Naive B cell (primary cell): ENCODE results near the gene P4HA2. TPM values are rescaled to one million over a fixed set of nuclear protein-coding genes. Genes with fewer than 3 reads are reported as not detected.

ENCODE experiments used
- ATAC-seq, 2 donors: fragments of 150-1000 bp; cut with Tn5 transposase; 2 replicates each; pipeline ENCODE4 v1.10.0; 2021; ENCODE audit warnings: low read depth in 2 of 2, mild to moderate bottlenecking in 2 of 2, moderate library complexity in 2 of 2
- DNase-seq: peaks from one replicate; pipeline ENCODE4 v3.0.0; 2022
- H3K27ac Mint-ChIP-seq, 6 donors: one replicate each; pipeline ENCODE4 v1.8.0; 2020 to 2022; ENCODE audit warnings: mild to moderate bottlenecking in 6 of 6, mixed read lengths in 6 of 6, moderate library complexity in 5 of 6, inconsistent platforms in 2 of 6
- H3K27me3 Mint-ChIP-seq, 3 donors: one replicate each; pipeline ENCODE4 v1.8.0; 2021 to 2022; ENCODE audit warnings: mixed read lengths in 3 of 3, mild to moderate bottlenecking in 1 of 3
- H3K36me3 Mint-ChIP-seq, 2 donors: one replicate each; pipeline ENCODE4 v1.8.0; 2020 to 2022; ENCODE audit warnings: mixed read lengths in 2 of 2, inconsistent platforms in 1 of 2, mild to moderate bottlenecking in 1 of 2
- H3K4me1 Mint-ChIP-seq, 3 donors: one replicate each; pipeline ENCODE4 v1.8.0; 2020 to 2022; ENCODE audit warnings: mixed read lengths in 3 of 3, inconsistent platforms in 1 of 3, mild to moderate bottlenecking in 1 of 3, moderate library complexity in 1 of 3
- H3K4me3 Mint-ChIP-seq, 8 donors: one replicate each; pipeline ENCODE4 v1.8.0; 2020 to 2022; ENCODE audit warnings: mild to moderate bottlenecking in 8 of 8, mixed read lengths in 8 of 8, moderate library complexity in 8 of 8, inconsistent platforms in 2 of 8
- H3K9me3 Mint-ChIP-seq, 7 donors: one replicate each; pipeline ENCODE4 v1.8.0; 2020 to 2022; ENCODE audit warnings: mixed read lengths in 7 of 7, mild to moderate bottlenecking in 5 of 7, inconsistent platforms in 2 of 7, moderate library complexity in 1 of 7
- polyA plus RNA-seq, 6 donors: library from polyadenylated mRNA; unstranded; fragments of 300-500 nt; fragmentation: Illumina TruSeq; gene quantifications; one replicate each; pipeline ENCODE4 v1.2.3, GENCODE V29; 2021; ENCODE audit warnings: low read depth in 6 of 6

P4HA2 gene
- polyA plus RNA-seq, 6 donors from 2014 or later: 0.45 to 0.73 TPM; not detected in 4

DNA sequence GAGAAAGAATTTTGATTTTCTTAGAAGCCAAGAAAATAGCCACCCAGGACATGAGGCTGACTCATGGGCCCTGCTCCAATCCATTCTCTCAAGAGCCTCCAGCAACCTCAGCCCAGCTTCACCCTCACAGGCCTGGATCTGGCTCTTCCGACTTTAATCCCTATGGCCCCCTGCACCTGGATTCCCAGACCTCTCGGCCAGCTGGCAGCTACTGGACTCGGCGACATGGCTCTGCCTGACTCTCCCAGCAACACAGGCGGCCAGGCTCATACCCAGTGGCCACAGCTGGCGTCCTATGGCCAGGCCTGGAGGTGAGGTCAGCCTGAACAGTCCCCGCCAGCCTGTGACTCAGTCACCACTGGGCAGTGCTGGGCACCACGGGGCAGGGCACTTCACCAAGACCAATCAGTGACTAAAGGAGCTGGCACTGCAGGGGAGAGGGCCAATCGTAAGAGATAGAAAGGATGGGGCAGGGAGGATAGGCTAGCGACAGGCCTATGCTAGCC is 23.6 kb upstream of the P4HA2 start:
- Mint-ChIP-seq H3K4me3 (no peak overlapping the region), H3K4me1 (peaks cover 0 to under 1% (median 0%) of the 10 kb centered on the region in 3 donors), H3K27ac (no peak overlapping the region), H3K36me3 (peaks cover 3 to 7% of the 10 kb centered on the region in 2 donors), H3K9me3 (peaks cover 0 to 17% (median 10%) of the 10 kb centered on the region in 7 donors), H3K27me3 (peaks cover 18 to 27% (median 24%) of the 10 kb centered on the region in 3 donors)
- DNase-seq (no peak), ATAC-seq (no peak)

DNA sequence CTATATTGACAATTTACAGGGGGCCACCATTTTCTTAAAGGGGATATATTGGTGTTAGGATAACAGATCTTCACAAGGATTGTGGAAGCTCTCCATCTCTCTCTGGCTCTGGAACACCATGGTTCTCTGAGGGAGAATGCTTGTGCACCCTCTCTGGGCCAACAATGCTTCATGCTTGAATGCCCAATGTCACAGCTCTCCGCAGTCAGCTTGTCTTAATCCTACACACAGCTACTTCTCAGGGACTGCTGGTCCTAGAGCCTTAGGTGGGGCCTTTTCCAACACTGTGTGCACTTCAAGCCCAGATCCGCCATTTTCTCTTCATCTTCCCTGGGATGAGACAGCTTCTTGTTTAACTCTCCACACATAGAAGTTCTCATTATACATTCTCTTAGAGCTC is 22.9 kb upstream of the P4HA2 start:
- Mint-ChIP-seq H3K9me3 (peaks cover 6 to 24% (median 17%) of the 10 kb centered on the region in 7 donors), H3K4me3 (no peak overlapping the region), H3K4me1 (no peaks in the 10 kb centered on the region), H3K36me3 (peaks cover 9 to 15% of the 10 kb centered on the region in 2 donors), H3K27ac (no peak overlapping the region), H3K27me3 (peaks cover 11 to 21% (median 17%) of the 10 kb centered on the region in 3 donors)
- DNase-seq (no peak), ATAC-seq (no peak)

DNA sequence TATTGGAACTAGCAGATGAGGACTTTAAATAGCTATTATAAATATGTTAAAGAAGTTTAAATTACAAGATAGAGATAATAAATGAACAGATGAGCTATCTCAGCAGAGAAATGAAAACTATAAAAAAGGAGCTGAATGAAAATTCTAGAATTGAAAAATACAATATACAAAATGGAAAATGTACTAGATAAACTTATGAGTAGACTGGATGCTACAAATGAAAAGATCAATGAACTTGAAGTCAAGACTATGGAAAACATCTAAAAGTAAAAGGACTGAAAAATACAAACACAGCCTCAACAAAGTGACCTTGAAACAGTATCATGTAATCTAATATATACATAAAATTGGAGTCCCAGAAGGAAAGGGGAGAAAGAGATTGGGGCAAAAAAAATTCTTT is 19.2 kb upstream of the P4HA2 start:
- Mint-ChIP-seq H3K27me3 (peaks cover 8 to 26% (median 17%) of the 10 kb centered on the region in 3 donors), H3K4me3 (no peak overlapping the region), H3K4me1 (no peaks in the 10 kb centered on the region), H3K9me3 (peaks cover 19 to 55% (median 40%) of the 10 kb centered on the region in 7 donors), H3K27ac (no peak overlapping the region), H3K36me3 (peaks cover 14 to 38% of the 10 kb centered on the region in 2 donors)
- ATAC-seq (no peak), DNase-seq (no peak)

DNA sequence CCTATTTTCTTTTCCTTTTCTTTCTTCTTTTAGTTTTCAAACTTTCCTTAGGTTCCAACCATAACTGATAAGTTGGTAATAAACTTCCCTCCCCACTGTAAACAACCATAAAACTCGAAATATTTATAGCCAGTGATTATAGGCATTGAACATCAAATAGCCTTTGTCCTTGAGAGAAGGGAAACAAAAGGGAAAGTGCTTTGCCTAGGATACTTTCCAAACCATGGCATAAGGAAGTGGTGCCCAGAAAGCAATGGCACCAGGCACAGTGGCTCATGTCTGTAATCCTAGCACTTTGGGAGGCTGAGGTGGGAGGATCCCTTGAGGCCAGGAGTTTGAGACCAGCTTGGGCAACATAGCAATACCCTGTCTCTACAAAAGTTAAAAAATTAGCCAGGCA is 17.9 kb upstream of the P4HA2 start:
- peaks cover 4 to 26% (median 8%) of the 10 kb centered on the region in 3 donors for H3K27me3 Mint-ChIP-seq
- no peak for DNase-seq
- ATAC-seq: no peak
- peaks cover 14 to 38% of the 10 kb centered on the region in 2 donors for H3K36me3 Mint-ChIP-seq
- no peaks in the 10 kb centered on the region for H3K4me1 Mint-ChIP-seq
- peak overlapping the region in 1 of 6 donors; percentile 68 for H3K27ac Mint-ChIP-seq
- H3K9me3 Mint-ChIP-seq: peaks cover 19 to 62% (median 42%) of the 10 kb centered on the region in 7 donors
- H3K4me3 Mint-ChIP-seq: no peak overlapping the region

DNA sequence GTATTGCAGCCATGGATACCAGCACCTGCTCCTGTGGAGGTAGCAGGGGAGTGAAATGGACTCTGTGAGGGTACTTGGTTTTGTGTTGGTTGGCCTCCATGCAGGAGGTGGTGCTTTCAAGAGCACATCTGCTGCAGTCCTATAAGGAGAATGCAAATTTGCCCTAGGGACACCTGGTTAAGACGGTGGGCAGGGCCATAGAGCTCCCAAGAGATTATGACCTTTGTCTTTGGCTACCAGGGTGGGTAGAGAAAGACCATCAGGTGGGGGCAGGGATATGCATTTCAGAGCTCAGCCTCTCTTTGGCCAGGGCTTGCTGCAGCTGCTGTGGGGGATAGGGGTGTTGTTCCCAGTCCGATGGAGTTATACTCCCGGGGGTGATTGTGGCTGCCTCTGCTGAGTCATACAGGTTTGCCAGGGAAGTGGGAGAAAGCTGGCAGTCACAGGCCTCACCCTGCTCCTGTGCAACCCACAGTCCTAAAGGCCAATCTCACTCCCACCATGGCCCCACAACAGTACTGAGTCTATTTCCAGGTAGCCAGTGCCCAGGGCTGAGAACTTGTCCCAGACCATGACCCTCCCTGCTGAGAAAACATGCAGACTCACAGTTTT is 15.8 kb upstream of the P4HA2 start:
- Mint-ChIP-seq H3K9me3 (peaks cover 19 to 67% (median 42%) of the 10 kb centered on the region in 7 donors), H3K27me3 (peaks cover 0 to 26% (median 8%) of the 10 kb centered on the region in 3 donors), H3K27ac (no peak overlapping the region), H3K4me3 (peak overlapping the region in 1 of 8 donors; percentile 13), H3K4me1 (no peaks in the 10 kb centered on the region), H3K36me3 (peaks cover 14 to 38% of the 10 kb centered on the region in 2 donors)
- no peak for DNase-seq
- ATAC-seq: no peak

DNA sequence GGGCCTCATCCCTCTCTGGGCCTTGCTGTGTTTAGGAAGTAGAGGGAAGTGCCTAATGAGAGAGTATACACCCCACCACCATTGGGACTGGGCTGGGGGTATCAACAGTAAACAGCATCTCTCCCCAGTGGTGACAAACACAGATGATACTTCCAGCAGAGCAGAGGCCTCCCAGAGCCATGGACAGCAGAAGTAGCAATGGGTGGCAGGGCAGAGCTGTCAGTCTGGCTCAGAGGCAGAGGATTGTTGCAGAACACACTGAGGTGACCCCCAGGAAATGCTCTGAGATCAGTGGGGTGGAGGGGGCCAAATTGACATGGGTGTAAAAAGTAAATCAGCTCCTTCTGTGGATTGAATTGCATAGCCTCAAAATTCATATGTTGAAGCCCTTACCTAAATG is 12.1 kb upstream of the P4HA2 start:
- Mint-ChIP-seq H3K4me1 (peaks cover 0 to 4% (median 0%) of the 10 kb centered on the region in 3 donors), H3K36me3 (peaks cover 4 to 16% of the 10 kb centered on the region in 2 donors), H3K27ac (no peak overlapping the region), H3K9me3 (peaks cover 8 to 43% (median 21%) of the 10 kb centered on the region in 7 donors), H3K27me3 (peaks cover 0 to 20% (median 8%) of the 10 kb centered on the region in 3 donors), H3K4me3 (no peak overlapping the region)
- DNase-seq: no peak
- ATAC-seq: no peak

DNA sequence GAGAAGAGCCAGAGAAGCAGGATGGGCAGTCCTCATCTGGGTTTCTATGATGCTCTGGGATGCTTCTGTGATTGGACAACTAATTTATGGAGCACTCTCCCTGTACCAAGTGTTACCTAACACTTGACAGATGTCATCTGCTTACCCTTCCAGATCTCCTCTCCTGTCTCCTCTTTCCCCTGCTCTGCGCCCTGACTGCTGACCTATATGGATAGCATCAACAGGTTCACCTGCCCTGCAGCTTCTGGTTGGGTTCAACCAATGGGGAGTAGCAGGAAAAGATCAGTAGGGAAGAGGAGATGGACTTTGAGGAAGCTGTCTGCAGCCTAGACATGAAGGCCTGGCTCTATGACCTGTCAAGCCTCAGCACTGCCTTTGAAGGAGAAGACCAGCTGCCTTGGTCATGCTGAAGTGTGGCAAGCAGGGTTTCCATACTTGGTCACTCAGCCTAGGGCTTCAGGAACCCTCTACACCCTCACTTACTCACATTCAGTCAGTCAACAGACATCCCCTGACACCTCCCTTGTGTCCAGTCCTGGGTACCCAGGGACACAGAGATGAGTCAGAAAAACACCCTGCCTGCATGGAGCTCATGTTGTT is 11.3 kb upstream of the P4HA2 start:
- H3K36me3 Mint-ChIP-seq: peaks cover 4 to 8% of the 10 kb centered on the region in 2 donors
- H3K4me1 Mint-ChIP-seq: peaks cover 0 to 4% (median 0%) of the 10 kb centered on the region in 3 donors
- no peak overlapping the region for H3K4me3 Mint-ChIP-seq
- no peak for DNase-seq
- peak overlapping the region in 1 of 6 donors; percentile 91 for H3K27ac Mint-ChIP-seq
- H3K27me3 Mint-ChIP-seq: peaks cover 0 to 13% (median 8%) of the 10 kb centered on the region in 3 donors
- H3K9me3 Mint-ChIP-seq: peaks cover 3 to 35% (median 15%) of the 10 kb centered on the region in 7 donors
- ATAC-seq: no peak

DNA sequence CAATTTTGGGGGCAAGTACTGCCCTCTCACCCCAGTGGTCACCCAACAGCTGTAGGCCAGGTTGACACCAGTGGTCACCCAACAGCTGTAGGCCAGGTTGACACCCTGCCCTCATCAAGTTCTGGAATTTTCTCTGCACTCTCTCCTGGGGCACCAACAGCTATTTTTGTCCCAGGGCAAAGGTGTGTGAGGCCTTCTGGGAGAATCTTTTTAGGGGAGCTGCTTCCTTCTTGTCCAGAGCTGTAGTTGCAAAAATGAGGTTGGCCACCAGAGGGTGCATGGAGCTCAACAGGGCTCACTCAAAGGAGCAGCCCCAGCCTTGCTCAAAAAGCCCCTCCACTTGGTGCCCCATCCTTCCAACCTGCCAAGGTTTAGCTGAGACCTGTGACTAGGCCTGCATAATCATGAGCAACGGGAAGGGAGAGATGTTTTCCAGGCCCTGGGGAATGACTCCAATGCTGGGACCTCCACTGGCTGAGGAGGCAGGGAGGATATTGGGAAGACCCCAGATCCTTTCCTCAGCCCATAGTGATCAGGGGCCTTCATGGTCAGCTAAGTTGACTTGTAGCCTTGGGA is 10.6 kb upstream of the P4HA2 start:
- Mint-ChIP-seq H3K27ac (no peak overlapping the region), H3K4me1 (peaks cover 0 to 4% (median 0%) of the 10 kb centered on the region in 3 donors), H3K27me3 (peaks cover 0 to 6% (median 6%) of the 10 kb centered on the region in 3 donors), H3K36me3 (peaks cover under 1% of the 10 kb centered on the region in 2 donors), H3K9me3 (peaks cover under 1 to 27% (median 10%) of the 10 kb centered on the region in 7 donors), H3K4me3 (peak overlapping the region in 1 of 8 donors; percentile 6)
- ATAC-seq (peak; percentile 78 to 91), DNase-seq (peak; percentile 55)

DNA sequence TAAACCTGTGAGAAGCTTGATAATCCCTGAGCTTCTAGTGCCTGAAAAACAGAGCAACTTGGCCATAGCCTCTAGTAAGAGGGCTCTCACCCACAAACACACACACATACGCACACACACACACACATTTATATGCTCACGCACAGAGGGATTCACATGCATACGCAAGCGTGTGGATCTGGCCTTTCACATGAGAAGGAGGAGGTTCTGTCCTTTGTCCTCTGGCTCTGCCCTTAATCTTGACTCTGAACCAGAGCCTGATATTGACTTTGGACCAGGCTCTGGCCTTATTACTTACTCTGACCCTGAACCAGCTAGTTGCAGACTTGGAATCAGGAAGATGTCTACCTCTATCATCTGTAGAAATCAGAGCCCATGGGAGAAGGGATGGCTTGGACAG is 10.0 kb upstream of the P4HA2 start:
- Mint-ChIP-seq H3K36me3 (no peaks in the 10 kb centered on the region), H3K9me3 (peaks cover 0 to 21% (median 6%) of the 10 kb centered on the region in 7 donors), H3K4me1 (peaks cover 0 to 4% (median under 1%) of the 10 kb centered on the region in 3 donors), H3K27ac (no peak overlapping the region), H3K4me3 (no peak overlapping the region), H3K27me3 (peaks cover 0 to 6% (median 5%) of the 10 kb centered on the region in 3 donors)
- DNase-seq (no peak), ATAC-seq (no peak)

DNA sequence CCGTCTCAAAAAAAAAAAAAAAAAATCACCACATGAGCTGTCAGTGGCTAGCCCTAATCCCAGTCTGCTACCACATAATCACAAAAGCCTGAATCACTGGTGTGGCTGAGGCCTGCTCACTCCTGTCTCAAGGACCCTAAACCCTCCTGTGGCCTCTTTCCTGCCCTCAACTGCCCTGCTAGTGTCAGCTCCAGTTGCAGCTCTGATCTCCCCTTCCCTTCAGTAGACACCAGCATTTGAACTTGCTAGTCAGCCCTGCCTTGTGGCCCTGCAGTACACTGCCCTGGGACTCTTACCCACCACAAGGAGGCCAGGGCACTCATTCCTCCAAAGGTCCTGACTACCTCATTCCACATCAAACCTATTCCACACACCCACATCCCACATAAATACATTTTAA is 9.5 kb upstream of the P4HA2 start:
- H3K4me1 Mint-ChIP-seq: peaks cover 0 to 4% (median 3%) of the 10 kb centered on the region in 3 donors
- H3K4me3 Mint-ChIP-seq: no peak overlapping the region
- peaks cover 0 to 9% (median 9%) of the 10 kb centered on the region in 3 donors for H3K27me3 Mint-ChIP-seq
- DNase-seq (no peak), ATAC-seq (no peak)
- no peaks in the 10 kb centered on the region for H3K36me3 Mint-ChIP-seq
- peak overlapping the region in 1 of 6 donors; percentile 74 for H3K27ac Mint-ChIP-seq
- H3K9me3 Mint-ChIP-seq: peaks cover 0 to 20% (median 2%) of the 10 kb centered on the region in 7 donors

DNA sequence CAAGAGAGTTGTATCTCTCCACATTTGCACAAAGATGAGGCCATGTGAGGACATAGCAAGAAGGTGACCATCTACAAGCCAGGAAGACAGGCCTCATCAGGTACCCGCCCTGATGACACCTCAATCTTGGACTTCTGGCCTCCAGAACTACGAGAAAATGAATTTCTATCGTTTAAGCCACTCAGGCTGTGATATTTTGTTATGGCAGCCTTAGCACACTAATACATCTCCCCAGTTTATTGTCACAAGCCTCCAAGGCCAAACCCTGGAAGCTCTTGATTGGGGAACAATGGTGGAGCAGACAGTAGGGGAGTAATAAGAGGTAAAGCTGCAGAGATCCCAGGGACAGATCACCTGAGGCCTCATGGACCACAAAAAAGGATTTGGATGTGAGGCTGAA is 7.7 kb upstream of the P4HA2 start:
- Mint-ChIP-seq H3K9me3 (peaks cover 0 to 2% (median 0%) of the 10 kb centered on the region in 7 donors), H3K4me3 (no peak overlapping the region), H3K27ac (no peak overlapping the region), H3K27me3 (peaks cover 0 to 9% (median 9%) of the 10 kb centered on the region in 3 donors), H3K36me3 (no peaks in the 10 kb centered on the region), H3K4me1 (peaks cover 6 to 15% (median 9%) of the 10 kb centered on the region in 3 donors)
- no peak for DNase-seq
- ATAC-seq: no peak

DNA sequence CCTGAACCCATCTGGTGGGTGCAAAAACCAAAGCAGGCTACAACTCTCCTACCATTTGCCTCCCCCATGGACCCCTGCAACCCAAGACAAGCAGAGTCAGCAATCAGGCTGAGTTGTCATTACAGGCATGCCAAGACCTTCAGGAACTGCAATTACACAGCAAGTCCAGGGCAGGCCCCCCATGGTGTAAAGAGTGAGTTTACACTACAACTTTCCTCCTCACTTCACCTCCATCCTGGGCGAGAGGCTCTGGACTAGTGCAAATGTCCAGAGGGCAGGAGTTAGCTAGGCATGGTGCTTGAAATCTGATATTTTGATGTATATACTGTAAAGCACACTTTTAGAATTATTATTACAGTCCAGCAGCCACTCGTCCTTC is 7.0 kb upstream of the P4HA2 start:
- H3K4me1 Mint-ChIP-seq: peaks cover 11 to 21% (median 13%) of the 10 kb centered on the region in 3 donors
- no peak overlapping the region for H3K27ac Mint-ChIP-seq
- no peak overlapping the region for H3K4me3 Mint-ChIP-seq
- DNase-seq (no peak), ATAC-seq (no peak)
- H3K27me3 Mint-ChIP-seq: peaks cover 0 to 10% (median 9%) of the 10 kb centered on the region in 3 donors
- no peaks in the 10 kb centered on the region for H3K36me3 Mint-ChIP-seq
- peaks cover 0 to under 1% (median 0%) of the 10 kb centered on the region in 7 donors for H3K9me3 Mint-ChIP-seq

DNA sequence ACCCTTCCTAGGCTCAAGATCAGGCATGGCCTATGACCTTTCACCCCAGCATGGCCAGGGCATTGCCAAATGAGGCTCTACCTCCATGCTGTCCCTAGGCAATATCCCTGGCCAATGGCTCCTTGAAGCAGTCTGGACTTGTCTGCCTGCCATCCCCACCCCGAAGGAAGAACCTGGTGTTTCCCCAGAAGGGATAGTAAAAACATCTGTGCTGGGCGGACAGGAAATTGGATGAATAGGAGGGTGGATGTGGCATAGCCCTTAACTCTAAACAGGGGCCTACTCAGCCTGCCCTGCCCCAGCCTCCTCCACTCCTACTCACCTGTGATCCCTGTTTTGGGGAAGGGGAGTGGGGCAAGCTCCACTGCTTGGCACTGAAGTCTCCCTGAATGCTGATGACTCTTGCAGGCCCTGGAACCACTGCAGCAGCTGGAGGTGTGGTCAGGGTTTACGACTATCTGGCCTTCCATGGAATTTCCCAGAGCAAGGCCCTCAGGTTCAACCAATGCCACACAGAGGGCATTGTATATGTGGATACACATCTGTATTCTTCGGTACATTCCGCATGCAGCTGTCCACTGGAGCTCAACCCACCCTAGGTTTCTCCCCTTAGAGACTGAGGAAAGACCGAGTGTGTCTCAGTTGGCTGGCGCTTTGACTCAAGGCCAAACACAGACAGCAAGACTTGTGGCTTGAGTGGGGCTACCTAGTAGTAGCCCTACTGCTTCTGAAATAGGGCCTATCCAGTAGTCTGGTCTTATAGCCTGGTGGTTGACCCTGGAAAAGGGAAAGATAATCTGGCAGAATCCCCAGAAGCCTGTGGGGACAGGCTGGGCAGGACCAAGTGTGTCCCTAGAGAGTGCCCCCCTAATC is 6.4 kb upstream of the P4HA2 start:
- peaks cover 17 to 28% (median 19%) of the 10 kb centered on the region in 3 donors for H3K4me1 Mint-ChIP-seq
- ATAC-seq (no peak), DNase-seq (no peak)
- peaks cover 0 to 16% (median 12%) of the 10 kb centered on the region in 3 donors for H3K27me3 Mint-ChIP-seq
- no peak overlapping the region for H3K27ac Mint-ChIP-seq
- no peaks in the 10 kb centered on the region for H3K9me3 Mint-ChIP-seq
- no peak overlapping the region for H3K4me3 Mint-ChIP-seq
- no peaks in the 10 kb centered on the region for H3K36me3 Mint-ChIP-seq
